HG02870 (cell line): ENCODE results near the gene PARD3.

Experiments used
- ATAC-seq: cut with Tn5 transposase; IDR thresholded peaks from one replicate; pipeline ENCODE4 v1.9.1; 2021; ENCODE audit warnings: mild to moderate bottlenecking, moderate library complexity; ENCODE audit not compliant: unreplicated experiment

Gene PARD3

GRCh38 chr10:34593374-34593890, 221.7 kb downstream of the PARD3 start:
- ATAC-seq = no peak

GRCh38 chr10:34590793-34591192, 224.3 kb downstream of the PARD3 start:
- ATAC-seq = no peak

GRCh38 chr10:34589275-34589674, 225.8 kb downstream of the PARD3 start:
- no peak for ATAC-seq

DNA sequence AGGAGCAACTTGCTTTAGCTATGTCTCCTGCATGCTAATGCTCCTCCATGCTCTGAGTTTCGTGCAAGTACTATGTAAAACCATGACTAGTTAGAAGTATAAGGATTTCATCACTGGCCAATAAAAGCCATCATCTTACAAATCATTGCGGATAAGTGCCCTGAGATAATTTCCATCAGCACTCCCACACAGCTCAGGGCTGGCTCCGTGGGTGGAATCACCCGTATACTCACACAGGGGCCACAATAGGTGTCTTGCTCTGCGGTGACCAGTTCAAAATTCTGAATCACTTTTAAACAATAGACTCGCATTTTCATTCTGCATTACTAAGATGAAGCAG, 227.4 kb downstream of the PARD3 start:
- ATAC-seq = no peak

GRCh38 chr10:34587002-34587679, 228.0 kb downstream of the PARD3 start:
- ATAC-seq = no peak

DNA sequence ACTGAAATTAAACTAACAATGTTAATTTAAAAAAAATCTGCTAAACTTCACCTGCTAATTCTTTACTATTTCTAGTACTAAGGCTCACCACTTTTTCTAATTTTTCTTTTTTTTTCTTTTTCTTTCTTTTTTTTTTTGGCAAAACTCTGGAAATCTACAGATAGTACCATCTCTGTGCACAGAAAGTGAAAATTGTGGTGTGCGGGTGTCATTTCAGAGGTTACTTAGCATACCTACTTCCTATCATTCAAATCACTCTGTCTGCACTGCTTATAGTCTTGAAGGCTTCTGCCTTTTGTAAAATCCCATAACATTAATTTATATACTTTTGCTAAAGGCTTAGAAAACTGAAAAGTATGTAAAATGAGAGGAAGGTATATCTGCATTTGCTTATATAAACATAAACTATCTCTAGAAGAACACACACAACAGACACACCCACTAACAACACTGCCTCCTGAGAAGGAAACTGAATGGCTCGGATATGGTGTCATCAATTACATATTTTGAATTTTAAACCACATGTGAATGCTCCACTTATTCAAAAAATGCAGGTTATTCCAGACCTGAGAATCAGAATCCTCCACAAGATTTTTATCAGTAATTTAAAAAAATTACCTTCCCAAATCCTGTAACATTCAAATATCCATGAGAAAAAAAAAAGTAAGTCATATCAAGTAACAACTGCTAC, 229.5 kb downstream of the PARD3 start:
- ATAC-seq = no peak

- ATAC-seq = no peak
Measured at GRCh38 chr10:34584164-34584563, 230.9 kb downstream of the PARD3 start.

DNA sequence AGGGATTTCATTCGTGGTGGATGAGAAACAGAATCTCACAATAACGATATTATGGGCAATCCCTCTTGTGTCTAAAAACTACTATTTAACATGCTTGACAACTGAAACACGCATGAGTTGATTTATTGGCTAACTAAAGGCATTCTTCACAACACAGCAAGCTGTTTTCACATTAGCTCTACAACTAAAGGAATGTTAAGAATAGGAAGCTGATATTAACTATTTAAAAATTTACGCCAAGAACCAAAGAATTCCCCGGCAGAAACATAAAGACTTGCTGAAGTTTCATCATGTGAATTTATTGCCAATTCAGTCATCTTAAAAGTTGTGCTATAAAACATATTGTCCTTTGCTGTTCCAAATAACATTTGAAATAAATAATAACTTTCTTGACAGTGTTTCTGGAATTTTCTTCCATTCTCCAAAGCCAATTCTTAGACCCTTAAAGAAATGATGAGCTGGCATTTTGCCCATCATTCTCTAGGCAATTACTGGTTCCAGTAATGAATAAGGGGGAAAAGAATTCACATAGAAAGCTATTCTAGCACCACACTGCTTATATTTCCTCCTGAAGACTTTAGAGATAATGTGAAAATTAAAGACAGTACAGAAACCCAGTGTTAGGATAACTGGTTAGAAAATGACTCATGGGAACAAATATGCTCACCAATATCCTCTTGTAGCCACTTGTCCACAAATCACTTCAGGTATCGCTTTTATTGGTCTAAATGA, 233.1 kb downstream of the PARD3 start:
- no peak for ATAC-seq

- no peak for ATAC-seq
Measured at GRCh38 chr10:34580643-34581042, 234.5 kb downstream of the PARD3 start.

DNA sequence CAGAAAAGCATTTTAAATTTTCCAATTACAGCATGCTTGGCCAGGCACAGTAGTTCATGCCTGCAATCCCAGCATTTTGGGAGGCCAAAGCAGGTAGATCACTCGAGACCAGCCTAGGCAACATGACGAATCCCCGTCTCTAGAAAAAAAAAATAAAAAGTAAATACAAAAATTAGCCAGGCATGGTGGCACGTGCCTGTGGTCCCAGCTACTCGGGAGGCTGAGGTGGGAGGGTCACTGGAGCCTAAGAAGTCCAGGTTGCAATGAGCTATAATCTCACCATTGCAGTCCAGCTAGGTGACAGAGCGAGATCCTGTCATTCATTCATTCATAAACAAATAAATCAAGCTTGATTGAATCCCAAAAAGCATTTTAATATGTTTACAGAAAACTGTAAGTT, 234.9 kb downstream of the PARD3 start:
- no peak for ATAC-seq

DNA sequence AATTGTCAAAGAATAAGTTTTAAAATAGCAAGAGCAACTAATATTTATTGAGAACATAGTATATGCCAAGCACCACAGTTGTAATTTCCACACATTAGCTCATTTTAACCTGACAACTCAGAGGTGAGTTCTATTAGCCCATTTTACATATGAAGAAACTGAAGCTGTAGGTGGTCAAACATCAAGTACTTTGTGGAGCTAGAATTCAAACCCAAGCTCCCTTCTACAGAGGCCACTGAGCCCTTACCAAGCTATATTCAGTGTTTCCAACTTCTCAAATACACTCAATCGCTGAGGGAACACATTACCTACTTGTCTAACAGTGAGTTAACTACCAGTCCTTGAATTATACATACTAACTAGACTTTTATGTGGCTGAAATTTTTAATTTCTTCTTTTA, 236.6 kb downstream of the PARD3 start:
- ATAC-seq = no peak

- ATAC-seq = no peak
Measured at GRCh38 chr10:34576797-34577196, 238.3 kb downstream of the PARD3 start.

- ATAC-seq = no peak
Measured at GRCh38 chr10:34575882-34576281, 239.2 kb downstream of the PARD3 start.

GRCh38 chr10:34574353-34574934, 240.7 kb downstream of the PARD3 start:
- no peak for ATAC-seq

GRCh38 chr10:34570887-34571286, 244.2 kb downstream of the PARD3 start:
- no peak for ATAC-seq

- ATAC-seq = no peak
Measured at GRCh38 chr10:34567659-34568253, 247.3 kb downstream of the PARD3 start.

DNA sequence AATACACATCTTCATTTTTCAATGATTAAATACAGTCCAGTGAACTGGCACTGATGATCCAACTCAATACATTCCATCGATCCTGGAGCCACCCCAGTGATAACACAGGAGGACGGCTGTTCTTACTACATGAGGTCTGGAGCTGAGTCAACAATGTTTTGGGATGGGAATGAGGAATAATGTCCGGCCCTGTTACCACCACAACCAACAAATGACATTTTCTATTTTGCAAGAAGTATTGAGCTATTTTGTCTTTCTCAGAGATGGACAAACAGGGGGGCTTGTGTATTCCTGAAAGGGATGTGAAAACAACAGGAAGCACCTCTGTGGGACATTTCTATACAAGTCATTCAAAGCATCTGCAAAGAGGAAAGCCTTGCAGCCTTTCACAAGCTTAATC, 249.2 kb downstream of the PARD3 start:
- ATAC-seq = no peak

GRCh38 chr10:34558093-34558583, 257.0 kb downstream of the PARD3 start:
- ATAC-seq = no peak

DNA sequence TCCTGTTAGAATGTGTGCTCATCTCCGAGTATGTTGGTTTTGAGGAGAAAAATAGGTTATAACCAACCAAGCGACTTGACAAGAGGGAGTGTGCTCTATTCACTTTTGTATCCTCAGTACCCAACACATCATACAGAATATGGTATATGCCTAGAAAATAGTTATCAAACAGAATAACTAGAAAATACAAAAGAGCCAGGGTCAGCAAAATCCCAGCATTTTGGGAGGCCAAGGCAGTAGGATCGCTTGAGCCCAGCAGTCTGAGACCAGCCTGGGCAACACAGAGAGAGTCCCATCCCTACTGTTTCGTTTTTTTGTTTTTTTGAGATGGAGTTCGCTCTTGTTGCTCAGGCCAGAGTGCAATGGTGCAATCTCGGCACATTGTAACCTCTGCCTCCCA, 257.9 kb downstream of the PARD3 start:
- no peak for ATAC-seq

DNA sequence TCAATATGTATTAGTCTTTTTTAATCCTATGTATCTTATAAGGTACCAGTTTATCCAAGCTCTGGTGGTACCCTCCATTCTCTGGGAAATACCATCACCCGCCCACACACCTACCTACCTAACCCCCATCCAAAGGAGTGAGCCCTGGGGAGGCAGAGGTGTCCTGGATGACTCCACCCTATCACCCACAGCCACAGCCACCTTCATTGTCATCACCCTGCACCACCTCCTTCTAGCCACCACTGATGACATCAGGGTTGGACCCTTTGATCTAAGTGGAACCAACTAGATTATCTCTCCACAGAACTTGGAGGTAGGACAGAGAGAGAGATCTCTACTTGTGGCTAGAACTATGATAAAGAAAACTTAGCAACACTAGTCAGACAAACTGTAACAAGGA, 259.4 kb downstream of the PARD3 start:
- ATAC-seq = no peak

DNA sequence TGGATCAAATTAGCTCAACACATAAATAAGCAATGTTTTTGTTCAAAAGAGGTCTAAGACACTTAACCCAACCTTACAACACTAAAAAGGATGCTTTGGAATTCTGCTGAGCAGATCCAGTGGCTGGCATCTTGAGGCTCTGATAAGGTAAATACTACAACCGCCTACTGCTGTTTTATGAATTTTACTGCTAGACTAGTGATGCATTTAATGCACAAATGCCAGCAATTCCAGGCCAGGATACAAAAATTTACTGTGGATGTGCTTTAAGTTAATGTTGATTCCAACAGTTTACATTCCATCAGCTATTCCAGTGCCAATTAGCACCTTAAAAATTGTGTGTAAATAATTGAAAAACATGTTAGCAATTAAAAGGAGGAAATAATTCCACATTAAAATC, 261.3 kb downstream of the PARD3 start:
- no peak for ATAC-seq
